IMR-90 (cell line): ENCODE results near the gene TTC7B. TPM values are rescaled to one million over a fixed set of nuclear protein-coding genes. Genes with fewer than 3 reads are reported as not detected.

ENCODE experiments used
- ATAC-seq: fragments of 200-7000 bp; cut with Tn5 transposase; 2 replicates; pipeline ENCODE4 v1.9.1; 2020; ENCODE audit warnings: low read depth, mild to moderate bottlenecking, moderate library complexity
- BruUV-seq: library from RNA; stranded (reverse); fragments of 400-500 nt; replicated peaks from 2 replicates; lab custom pipeline; 2021; lab: Mats Ljungman, UMichigan
- CTCF ChIA-PET: fragments of 300-600 bp; formaldehyde crosslinking; extraction: SDS; loops from one replicate; lab custom pipeline; 2021; ENCODE audit warnings: antibody characterized with exemption; lab: Yijun Ruan, JAX
- POLR2A ChIA-PET: fragments of 300-600 bp; sonication (Branson Sonifier 250); formaldehyde crosslinking; loops from one replicate; lab custom pipeline; 2022; ENCODE audit warnings: antibody characterized with exemption; ENCODE audit not compliant: unreplicated experiment; lab: Charles Lee
- DNase-seq: peaks from one replicate; pipeline ENCODE4 v3.0.0; 2013
- H2AFZ ChIP-seq: replicated peaks from 2 replicates; pipeline ENCODE3; 2013; ENCODE audit warnings: low read length, mild to moderate bottlenecking; ENCODE audit not compliant: poor library complexity
- H2AK5ac ChIP-seq: 2 replicates; pipeline ENCODE4 v1.6.1; 2013; ENCODE audit warnings: low read depth, low read length, inconsistent platforms
- H2AK9ac ChIP-seq: replicated peaks from 2 replicates; pipeline ENCODE3; 2013; ENCODE audit warnings: mild to moderate bottlenecking, low read depth, low read length, moderate library complexity; ENCODE audit not compliant: poor library complexity
- H2BK120ac ChIP-seq: 2 replicates; pipeline ENCODE4 v1.6.1; 2013; ENCODE audit warnings: low read depth, low read length, inconsistent platforms
- H2BK15ac ChIP-seq: 3 replicates; pipeline ENCODE4 v1.6.1; 2013; ENCODE audit warnings: low read depth, low read length, inconsistent platforms
- H2BK20ac ChIP-seq: 2 replicates; pipeline ENCODE4 v1.6.1; 2013; ENCODE audit warnings: low read depth, mild to moderate bottlenecking, inconsistent platforms, low read length, moderate library complexity
- H2BK5ac ChIP-seq: 2 replicates; pipeline ENCODE4 v1.6.1; 2013; ENCODE audit warnings: mild to moderate bottlenecking, low read depth, low read length, inconsistent platforms; ENCODE audit not compliant: poor library complexity, severe bottlenecking
- H3K14ac ChIP-seq: replicated peaks from 2 replicates; pipeline ENCODE4 v1.6.1; 2013; ENCODE audit warnings: low read depth, low read length, inconsistent platforms
- H3K18ac ChIP-seq: 2 replicates; pipeline ENCODE4 v1.6.1; 2013; ENCODE audit warnings: low read depth, low read length, control low read depth
- H3K23ac ChIP-seq: 2 replicates; pipeline ENCODE4 v1.6.1; 2013; ENCODE audit warnings: low read depth, low read length, inconsistent platforms
- H3K27ac ChIP-seq: 2 replicates; pipeline ENCODE4 v1.5.1; 2013; ENCODE audit warnings: mild to moderate bottlenecking, control low read depth, low read length; ENCODE audit not compliant: insufficient read depth
- H3K27me3 ChIP-seq: 2 replicates; pipeline ENCODE4 v1.6.1; 2013; ENCODE audit warnings: low read length; ENCODE audit not compliant: control insufficient read depth, insufficient read depth
- H3K36me3 ChIP-seq: 2 replicates; pipeline ENCODE4 v1.6.1; 2013; ENCODE audit warnings: low read length, mixed read lengths; ENCODE audit not compliant: control insufficient read depth, insufficient read depth
- H3K4ac ChIP-seq: 2 replicates; pipeline ENCODE4 v1.6.1; 2013; ENCODE audit warnings: low read depth, low read length, inconsistent platforms
- H3K4me1 ChIP-seq: 2 replicates; pipeline ENCODE4 v1.6.1; 2013; ENCODE audit warnings: low read length, mixed read lengths; ENCODE audit not compliant: control insufficient read depth, insufficient read depth
- H3K4me2 ChIP-seq: 2 replicates; pipeline ENCODE4 v1.6.1; 2013; ENCODE audit warnings: low read depth, mild to moderate bottlenecking, control low read depth, low read length, moderate library complexity
- H3K4me3 ChIP-seq: 2 replicates; pipeline ENCODE4 v1.5.1; 2013; ENCODE audit warnings: low read depth, mild to moderate bottlenecking, control low read depth, low read length, moderate library complexity; ENCODE audit not compliant: insufficient read depth
- H3K56ac ChIP-seq: 2 replicates; pipeline ENCODE4 v1.6.1; 2013; ENCODE audit warnings: low read length, inconsistent platforms; ENCODE audit not compliant: insufficient read depth; ENCODE audit errors: extremely low read depth
- H3K79me1 ChIP-seq, 2 experiments: 2 replicates each; pipeline ENCODE4 v1.6.1; 2013; ENCODE audit warnings: low read length in 2 of 2, inconsistent platforms in 1 of 2, low read depth in 1 of 2
- H3K9ac ChIP-seq: 2 replicates; pipeline ENCODE4 v1.6.1; 2013; ENCODE audit warnings: low read depth, low read length, control low read depth
- H3K9me1 ChIP-seq: 2 replicates; pipeline ENCODE4 v1.6.1; 2013; ENCODE audit warnings: low read length, inconsistent platforms; ENCODE audit not compliant: insufficient read depth
- H3K9me3 ChIP-seq: 2 replicates; pipeline ENCODE4 v1.6.1; 2013; ENCODE audit warnings: low read length; ENCODE audit not compliant: control insufficient read depth, insufficient read depth
- H4K20me1 ChIP-seq: 2 replicates; pipeline ENCODE4 v1.6.1; 2013; ENCODE audit warnings: low read length, inconsistent platforms; ENCODE audit not compliant: insufficient read depth
- H4K5ac ChIP-seq: 2 replicates; pipeline ENCODE4 v1.6.1; 2013; ENCODE audit warnings: mild to moderate bottlenecking, low read depth, low read length, control low read depth
- H4K8ac ChIP-seq, 2 experiments: 2 replicates each; pipeline ENCODE4 v1.6.1; 2013; ENCODE audit warnings: low read depth in 2 of 2, low read length in 2 of 2, control low read depth in 1 of 2, inconsistent platforms in 1 of 2
- H4K91ac ChIP-seq: 2 replicates; pipeline ENCODE4 v1.6.1; 2013; ENCODE audit warnings: low read depth, low read length, inconsistent platforms; ENCODE audit not compliant: insufficient read depth
- BHLHE40 ChIP-seq: fragments of 150-350 bp; IDR thresholded peaks from 2 replicates; pipeline ENCODE4 v1.6.1; 2016; ENCODE audit warnings: mild to moderate bottlenecking, low read depth, low read length
- ELK1 ChIP-seq: fragments of 150-350 bp; IDR thresholded peaks from 2 replicates; pipeline ENCODE4 v1.6.1; 2016; ENCODE audit warnings: low read depth, mild to moderate bottlenecking, low read length, moderate library complexity, borderline replicate concordance
- MAFK ChIP-seq: IDR thresholded peaks from 2 replicates; pipeline ENCODE4 v1.6.1; 2012; ENCODE audit warnings: low read depth, low read length, improper control_type of control experiment
- WGBS, 2 experiments: methylation state at CpG; one replicate each; pipeline versions ENCODE4 v1.1.5 to v1.1.7; 2013; ENCODE audit warnings: missing lambda C conversion rate in 2 of 2; ENCODE audit not compliant: insufficient read length in 1 of 2; ENCODE audit errors: extremely low coverage in 2 of 2; 5-methylcytosine and 5-hydroxymethylcytosine counted together
- dilution Hi-C: fragments of 300-500 bp; cut with HindIII; formaldehyde crosslinking; loops from one replicate; pipeline ENCODE4 v1.14.3; 2018; ENCODE audit warnings: low sequenced_read_pairs; ENCODE audit not compliant: unreplicated experiment
- in situ Hi-C: fragments of 300-500 bp; cut with MboI; formaldehyde crosslinking; loops from 3 replicates; pipeline ENCODE4 v1.14.3; 2019; ENCODE audit warnings: low sequenced_read_pairs, inconsistent platforms, mixed read lengths
- intact Hi-C: fragments of 100-400 bp; cut with micrococcal nuclease; formaldehyde crosslinking; loops from 2 replicates; pipeline ENCODE4 v1.10.0; 2022
- polyA plus RNA-seq, 3 experiments: library from polyadenylated mRNA; depleted of rRNA; stranded (reverse); fragments of >200 nt; gene quantifications; 2 replicates each; pipeline ENCODE4 v1.2.3, GENCODE V29; 2012; ENCODE audit warnings: low replicate concordance in 1 of 3
- total RNA-seq: library from RNA; depleted of rRNA; stranded (reverse); fragments of >200 nt; gene quantifications from 2 replicates; pipeline ENCODE4 v1.2.3, GENCODE V29; 2012

TTC7B gene
- total and polyA plus RNA-seq, 2 of the 4 experiments (the other 2 are of a cell fraction), result 18.1 to 35.3 TPM

GRCh38 chr14:90785876-90786450 lies 30.3 kb downstream of the TTC7B start:
- Histone ChIP-seq H2BK5ac (no peak overlapping the region), H2BK15ac (no peak overlapping the region), H3K4me1 (peaks cover 2% of the 10 kb centered on the region; the same call in 1 of the 2 replicates), H2AFZ (no peak overlapping the region), H2BK120ac (no peak overlapping the region), H3K9me3 (no peaks in the 10 kb centered on the region), H3K36me3 (peaks cover 15% of the 10 kb centered on the region; the same call in 1 of the 2 replicates), H4K8ac (no peak overlapping the region), H3K4ac (no peak overlapping the region), H3K4me3 (no peak overlapping the region), H2AK9ac (no peak overlapping the region), H3K23ac (no peak overlapping the region), H2AK5ac (no peak overlapping the region), H3K9ac (no peak overlapping the region), H3K27me3 (no peaks in the 10 kb centered on the region), H4K20me1 (peaks cover 11% of the 10 kb centered on the region), H3K18ac (no peak overlapping the region), H3K9me1 (peaks cover 6% of the 10 kb centered on the region; the same call in 1 of the 2 replicates), H4K91ac (no peak overlapping the region), H2BK20ac (no peak overlapping the region), H3K56ac (no peak overlapping the region), H3K4me2 (no peak overlapping the region), H4K5ac (no peak overlapping the region), H3K79me1 (peaks cover 13 to 18% of the 10 kb centered on the region in 2 experiments), H3K14ac (no peak overlapping the region), H3K27ac (no peak overlapping the region)
- CTCF ChIA-PET, result no interaction called here
- no TSS peak for BruUV-seq
- WGBS, 2 experiments, result 100% methylated on average over 3 of the region's 15 CpGs; no CpG with 5 or more reads in 1 of the 2 experiments
- intact Hi-C loops, result no loop called here
- POLR2A ChIA-PET, result no interaction called here
- TF ChIP-seq MAFK (no peak), ELK1 (no peak), BHLHE40 (no peak)
- in situ Hi-C loops, result no loop called here
- ATAC-seq (no peak), DNase-seq (no peak)
- dilution Hi-C loops, result no loop called here
